CD14-positive monocyte (primary cell): ENCODE measurements around the gene CNTN4. TPM values are rescaled to one million over a fixed set of nuclear protein-coding genes. Genes with fewer than 3 reads are reported as not detected.

Source experiments
- DNase-seq, 3 donors: peaks; one replicate each; pipeline ENCODE4 v3.0.0-alpha.2; 2011 to 2022
- H2AFZ ChIP-seq: 2 replicates; pipeline ENCODE4 v1.6.0; 2012; ENCODE audit warnings: mild to moderate bottlenecking, low read depth, low read length, inconsistent platforms; ENCODE audit not compliant: insufficient read depth, poor library complexity, severe bottlenecking
- H3K27ac ChIP-seq, 2 donors: 1 replicate in 1 of 2; 2 replicates in 1 of 2; pipeline ENCODE4 v1.5.1; 2012 to 2013; ENCODE audit warnings: low read length in 2 of 2, control low read depth in 1 of 2, inconsistent platforms in 1 of 2, low read depth in 1 of 2, mild to moderate bottlenecking in 1 of 2
- H3K27me3 ChIP-seq, 2 donors: one replicate each; pipeline versions ENCODE4 v1.6.0 to v1.6.1; 2011 to 2013; ENCODE audit warnings: low read length in 2 of 2; ENCODE audit not compliant: control insufficient read depth in 2 of 2, insufficient read depth in 2 of 2
- H3K36me3 ChIP-seq, 2 donors: replicated peaks in 1 of 2; 1 replicate in 1 of 2; 2 replicates in 1 of 2; pipeline versions ENCODE4 v1.5.1 to v1.6.1; 2012 to 2013; ENCODE audit warnings: low read length in 2 of 2, control low read depth in 1 of 2, inconsistent platforms in 1 of 2, mild to moderate bottlenecking in 1 of 2; ENCODE audit not compliant: insufficient read depth in 2 of 2, control insufficient read depth in 1 of 2
- H3K4me1 ChIP-seq, 2 donors: 1 replicate in 1 of 2; 2 replicates in 1 of 2; pipeline versions ENCODE4 v1.5.1 to v1.6.1; 2012 to 2013; ENCODE audit warnings: low read length in 2 of 2, control low read depth in 1 of 2, inconsistent platforms in 1 of 2, mild to moderate bottlenecking in 1 of 2, moderate library complexity in 1 of 2; ENCODE audit not compliant: insufficient read depth in 2 of 2, control insufficient read depth in 1 of 2
- H3K4me2 ChIP-seq: replicated peaks from 2 replicates; pipeline ENCODE3; 2012; ENCODE audit warnings: low read length, moderate library complexity, mild to moderate bottlenecking; ENCODE audit not compliant: poor library complexity, severe bottlenecking; ENCODE audit errors: extremely low read depth
- H3K4me3 ChIP-seq, 3 experiments: fragments of 200-600 bp in 1 of 3; sonication (generic) in 1 of 3; replicated peaks in 1 of 3; 1 replicate in 2 of 3; 2 replicates in 1 of 3; pipeline ENCODE4 v1.5.1; 2011 to 2013; ENCODE audit warnings: low read length in 3 of 3, mild to moderate bottlenecking in 3 of 3, control low read depth in 2 of 3, low read depth in 2 of 3, inconsistent platforms in 1 of 3, moderate library complexity in 1 of 3
- H3K79me2 ChIP-seq: 2 replicates; pipeline ENCODE4 v1.6.0; 2012; ENCODE audit warnings: mild to moderate bottlenecking, control low read depth, inconsistent platforms, low read length, moderate library complexity; ENCODE audit not compliant: insufficient read depth
- H3K9ac ChIP-seq: 2 replicates; pipeline ENCODE4 v1.6.0; 2017; ENCODE audit warnings: low read length, mild to moderate bottlenecking; ENCODE audit not compliant: insufficient read depth, poor library complexity, severe bottlenecking
- H3K9me3 ChIP-seq, 2 donors: replicated peaks in 1 of 2; 1 replicate in 1 of 2; 2 replicates in 1 of 2; pipeline versions ENCODE4 v1.5.1 to v1.6.1; 2012 to 2013; ENCODE audit warnings: low read length in 2 of 2, control low read depth in 1 of 2; ENCODE audit not compliant: control insufficient read depth in 1 of 2, insufficient read depth in 1 of 2
- H4K20me1 ChIP-seq: 2 replicates; pipeline ENCODE4 v1.6.0; 2012; ENCODE audit warnings: mild to moderate bottlenecking, low read length, control low read depth, moderate library complexity; ENCODE audit not compliant: insufficient read depth
- H3K27ac Mint-ChIP-seq, 7 donors: one replicate each; pipeline ENCODE4 v1.8.0; 2020; ENCODE audit warnings: mild to moderate bottlenecking in 7 of 7, mixed read lengths in 7 of 7, moderate library complexity in 6 of 7, inconsistent platforms in 2 of 7
- H3K27me3 Mint-ChIP-seq, 3 donors: one replicate each; pipeline ENCODE4 v1.8.0; 2021 to 2022; ENCODE audit warnings: low read depth in 3 of 3, mild to moderate bottlenecking in 3 of 3, mixed read lengths in 3 of 3, moderate library complexity in 3 of 3, inconsistent platforms in 1 of 3
- H3K36me3 Mint-ChIP-seq, 2 donors: one replicate each; pipeline ENCODE4 v1.8.0; 2020; ENCODE audit warnings: mixed read lengths in 2 of 2, inconsistent platforms in 1 of 2, mild to moderate bottlenecking in 1 of 2
- H3K4me1 Mint-ChIP-seq: one replicate; pipeline ENCODE4 v1.8.0; 2020; ENCODE audit warnings: mild to moderate bottlenecking, mixed read lengths
- H3K4me3 Mint-ChIP-seq, 2 donors: one replicate each; pipeline ENCODE4 v1.8.0; 2020; ENCODE audit warnings: mild to moderate bottlenecking in 2 of 2, mixed read lengths in 2 of 2, moderate library complexity in 1 of 2
- H3K9me3 Mint-ChIP-seq, 7 donors: one replicate each; pipeline ENCODE4 v1.8.0; 2020 to 2022; ENCODE audit warnings: mixed read lengths in 7 of 7, mild to moderate bottlenecking in 6 of 7, moderate library complexity in 6 of 7, inconsistent platforms in 2 of 7
- CTCF ChIP-seq: fragments of 200-600 bp; IDR thresholded peaks from one replicate; pipeline ENCODE4 v1.8.0; 2022; ENCODE audit warnings: antibody characterized with exemption, mild to moderate bottlenecking
- WGBS: methylation state at CpG from one replicate; pipeline ENCODE4 v1.1.5; 2013; ENCODE audit warnings: missing lambda C conversion rate; ENCODE audit not compliant: insufficient coverage; 5-methylcytosine and 5-hydroxymethylcytosine counted together
- intact Hi-C, 2 donors: fragments of 100-400 bp; cut with micrococcal nuclease; formaldehyde crosslinking; loops; one replicate each; pipeline versions ENCODE4 v1.15.0 to v1.15.1; 2023
- polyA plus RNA-seq, 3 donors: library from polyadenylated mRNA; depleted of rRNA in 1 of 3; unstranded in 2 of 3; stranded (reverse) in 1 of 3; fragments of 300-500 nt in 2 of 3; fragments of >200 nt in 1 of 3; fragmentation: Illumina TruSeq in 2 of 3; gene quantifications; 1 replicate in 2 of 3; 2 replicates in 1 of 3; pipeline ENCODE4 v1.2.3, GENCODE V29; 2012 to 2021

Gene CNTN4
- polyA plus RNA-seq, 3 donors = not detected

- Histone ChIP-seq H4K20me1 (no peaks in the 10 kb centered on the region), H3K36me3 (no peaks in the 10 kb centered on the region), H3K79me2 (no peaks in the 10 kb centered on the region), H2AFZ (no peak overlapping the region), H3K9ac (no peak overlapping the region), H3K4me1 (no peaks in the 10 kb centered on the region), H3K4me3 (no peak overlapping the region), H3K27me3 (no peaks in the 10 kb centered on the region), H3K9me3 (peaks cover 4 to 24% of the 10 kb centered on the region in 2 donors), H3K4me2 (no peak overlapping the region), H3K27ac (no peak overlapping the region)
- Mint-ChIP-seq H3K27ac (no peak overlapping the region), H3K36me3 (no peaks in the 10 kb centered on the region), H3K9me3 (peaks cover 2 to 24% (median 5%) of the 10 kb centered on the region in 7 donors), H3K4me3 (no peak overlapping the region), H3K4me1 (no peaks in the 10 kb centered on the region), H3K27me3 (no peaks in the 10 kb centered on the region)
- 80% methylated on average over 1 of the region's 2 CpGs for WGBS
- intact Hi-C loops = no loop called here
- DNase-seq = no peak
- TF ChIP-seq CTCF = no peak
These were observed 469.5 kb downstream of the CNTN4 start for GRCh38 chr3:2568156-2568555.

GRCh38 chr3:2568929-2569328, 470.3 kb downstream of the CNTN4 start:
- no peak overlapping the region for H3K27ac ChIP-seq
- H3K4me1 ChIP-seq = no peaks in the 10 kb centered on the region
- no peak for DNase-seq
- no peak overlapping the region for H3K9ac ChIP-seq
- no peak overlapping the region for H3K27ac Mint-ChIP-seq
- no peaks in the 10 kb centered on the region for H3K4me1 Mint-ChIP-seq
- no peak overlapping the region for H3K4me3 Mint-ChIP-seq
- H3K9me3 ChIP-seq = peaks cover 4 to 29% of the 10 kb centered on the region in 2 donors
- intact Hi-C loops = no loop called here
- H3K36me3 Mint-ChIP-seq = no peaks in the 10 kb centered on the region
- no peaks in the 10 kb centered on the region for H3K27me3 ChIP-seq
- no peaks in the 10 kb centered on the region for H3K27me3 Mint-ChIP-seq
- no peak for TF ChIP-seq CTCF
- no peaks in the 10 kb centered on the region for H3K36me3 ChIP-seq
- no peaks in the 10 kb centered on the region for H3K79me2 ChIP-seq
- no peak overlapping the region for H2AFZ ChIP-seq
- H3K9me3 Mint-ChIP-seq = peaks cover 2 to 24% (median 6%) of the 10 kb centered on the region in 7 donors
- no peaks in the 10 kb centered on the region for H4K20me1 ChIP-seq
- no peak overlapping the region for H3K4me3 ChIP-seq
- H3K4me2 ChIP-seq = no peak overlapping the region
- WGBS = 100% methylated on average over 2 of the region's 7 CpGs
